ENCODE measurements around the gene PAQR6.
A peak's percentile ranks its signal among the peaks of the same experiment; 100 is the strongest.

DNA sequence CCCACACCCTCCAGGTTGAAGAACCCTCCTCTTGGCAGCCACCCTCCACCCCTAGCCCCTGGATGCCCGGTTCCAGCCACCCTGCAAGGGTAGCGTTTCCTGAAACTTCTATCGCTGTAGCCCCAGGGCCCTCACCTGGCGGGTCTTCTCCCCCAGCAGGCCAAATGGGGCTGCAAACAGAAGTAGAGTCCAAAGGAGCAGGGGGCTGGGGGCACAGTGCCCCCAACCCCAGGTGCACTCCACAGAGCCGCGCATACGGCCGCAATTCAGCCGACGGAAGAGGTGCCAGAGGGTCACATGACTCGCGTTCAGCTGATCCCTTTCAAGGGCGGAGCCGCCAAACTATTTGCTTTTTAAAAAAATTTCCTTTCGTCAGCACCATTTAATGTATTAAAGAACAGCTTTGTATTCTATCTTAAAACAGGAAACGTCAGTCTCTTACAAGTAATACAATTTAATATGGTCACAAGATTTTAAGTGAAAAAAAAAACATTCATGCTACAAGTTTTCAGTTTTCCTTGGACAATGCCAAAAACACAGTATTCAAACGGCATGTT lies 47.6 kb upstream of the PAQR6 start, which contains the start of gene GLMP:
- no peak for TF ChIP-seq REST (IDR thresholded peaks at IDR 0.05; ENCODE audit: insufficient read depth in 1 of 2, low read depth in 2 of 2, low read length in 1 of 2)
- TF ChIP-seq, protein P1, sequence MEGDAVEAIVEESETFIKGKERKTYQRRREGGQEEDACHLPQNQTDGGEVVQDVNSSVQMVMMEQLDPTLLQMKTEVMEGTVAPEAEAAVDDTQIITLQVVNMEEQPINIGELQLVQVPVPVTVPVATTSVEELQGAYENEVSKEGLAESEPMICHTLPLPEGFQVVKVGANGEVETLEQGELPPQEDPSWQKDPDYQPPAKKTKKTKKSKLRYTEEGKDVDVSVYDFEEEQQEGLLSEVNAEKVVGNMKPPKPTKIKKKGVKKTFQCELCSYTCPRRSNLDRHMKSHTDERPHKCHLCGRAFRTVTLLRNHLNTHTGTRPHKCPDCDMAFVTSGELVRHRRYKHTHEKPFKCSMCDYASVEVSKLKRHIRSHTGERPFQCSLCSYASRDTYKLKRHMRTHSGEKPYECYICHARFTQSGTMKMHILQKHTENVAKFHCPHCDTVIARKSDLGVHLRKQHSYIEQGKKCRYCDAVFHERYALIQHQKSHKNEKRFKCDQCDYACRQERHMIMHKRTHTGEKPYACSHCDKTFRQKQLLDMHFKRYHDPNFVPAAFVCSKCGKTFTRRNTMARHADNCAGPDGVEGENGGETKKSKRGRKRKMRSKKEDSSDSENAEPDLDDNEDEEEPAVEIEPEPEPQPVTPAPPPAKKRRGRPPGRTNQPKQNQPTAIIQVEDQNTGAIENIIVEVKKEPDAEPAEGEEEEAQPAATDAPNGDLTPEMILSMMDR (IDR thresholded peaks at IDR 0.05), result no peak
- peak; percentile 24; the same call in 1 of the 2 replicates for TF ChIP-seq POLR2AphosphoS5 (IDR thresholded peaks at IDR 0.05; ENCODE audit: low read depth, low read length)
- TF ChIP-seq SIN3A (IDR thresholded peaks at IDR 0.05; ENCODE audit: borderline replicate concordance, insufficient read depth, low read depth, low read length), result peak; percentile 74; the same call in 1 of the 2 replicates
- 0 out of 2 replicates have a peak, but pooled peaks have one; percentile 53 for TF ChIP-seq TCF7L2 (IDR thresholded peaks at IDR 0.05; ENCODE audit: low read depth, low read length)

Measured in Panc1 (cell line).